HG02678 (cell line): Measurements from ENCODE around the gene SFPQ.
"Not testable (repeated sequence)": the region's sequence is repeated elsewhere in the genome, so short reads cannot be mapped to it uniquely, and the experiment has no call there.

Source experiments
- ATAC-seq: cut with Tn5 transposase; IDR thresholded peaks from one replicate; pipeline ENCODE4 v1.9.1; 2021; ENCODE audit warnings: mild to moderate bottlenecking, moderate library complexity; ENCODE audit not compliant: unreplicated experiment

Gene SFPQ

DNA sequence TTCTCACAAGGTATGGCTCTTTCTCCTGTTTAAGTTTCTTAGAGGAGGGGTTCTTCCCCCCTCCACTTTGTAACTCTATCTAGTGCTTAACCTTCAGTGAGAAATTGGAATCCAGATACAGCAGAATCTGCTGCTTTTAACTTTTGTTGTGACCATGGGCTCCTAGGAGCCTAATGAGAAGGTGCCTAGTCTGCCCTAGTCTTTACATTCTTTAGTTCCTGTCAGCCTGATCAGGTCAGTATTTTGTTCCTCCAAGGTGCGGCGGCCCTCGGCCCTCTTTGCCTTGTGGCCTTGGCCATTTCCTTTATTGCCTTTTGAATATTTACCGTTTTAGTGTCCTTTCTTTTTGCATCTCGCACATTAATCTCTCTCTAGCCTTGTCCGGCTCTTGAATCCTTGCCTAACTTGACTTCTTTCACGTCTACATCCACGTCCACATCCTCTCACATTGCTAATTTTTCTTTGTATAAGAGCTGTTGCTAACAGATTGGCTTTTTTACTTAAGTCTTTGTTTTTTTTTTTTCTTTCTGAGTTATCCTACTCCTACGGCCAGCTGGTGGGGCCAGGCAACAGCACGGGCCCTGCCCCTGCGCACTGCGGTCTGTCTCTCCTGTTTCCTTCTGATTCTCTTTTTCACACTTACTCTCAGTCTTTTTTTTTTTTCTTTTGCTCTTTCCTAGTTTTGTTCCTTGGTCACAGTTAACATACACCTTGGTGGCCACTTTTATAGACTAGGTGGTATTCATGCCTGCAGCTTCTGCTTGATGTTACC lies 49.0 kb downstream of the SFPQ start:
- no peak for ATAC-seq

- ATAC-seq = not testable (repeated sequence)
These were observed 50.2 kb downstream of the SFPQ start for GRCh38 chr1:35142728-35143127.

DNA sequence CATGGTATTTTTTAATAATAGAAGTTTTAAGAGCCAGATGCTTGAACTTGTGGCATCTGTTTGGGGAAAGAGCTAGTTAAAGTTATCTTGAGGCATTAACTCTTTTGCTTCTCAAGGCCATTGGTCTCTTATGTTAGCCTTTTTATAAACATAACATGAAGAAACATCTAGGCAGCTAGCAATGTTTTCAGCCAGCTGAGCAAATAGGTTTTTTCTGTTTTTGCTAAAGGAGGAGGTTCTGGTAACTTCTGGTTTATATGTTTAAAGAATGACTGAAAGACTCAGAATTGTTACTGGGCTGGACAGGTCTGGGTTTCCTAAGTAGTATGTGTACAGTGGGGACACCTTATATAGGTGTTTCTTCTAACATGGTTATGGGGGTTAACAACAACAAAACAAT lies 50.7 kb downstream of the SFPQ start:
- not testable (repeated sequence) for ATAC-seq

GRCh38 chr1:35137590-35137989 lies 55.4 kb downstream of the SFPQ start:
- ATAC-seq = not testable (repeated sequence)

DNA sequence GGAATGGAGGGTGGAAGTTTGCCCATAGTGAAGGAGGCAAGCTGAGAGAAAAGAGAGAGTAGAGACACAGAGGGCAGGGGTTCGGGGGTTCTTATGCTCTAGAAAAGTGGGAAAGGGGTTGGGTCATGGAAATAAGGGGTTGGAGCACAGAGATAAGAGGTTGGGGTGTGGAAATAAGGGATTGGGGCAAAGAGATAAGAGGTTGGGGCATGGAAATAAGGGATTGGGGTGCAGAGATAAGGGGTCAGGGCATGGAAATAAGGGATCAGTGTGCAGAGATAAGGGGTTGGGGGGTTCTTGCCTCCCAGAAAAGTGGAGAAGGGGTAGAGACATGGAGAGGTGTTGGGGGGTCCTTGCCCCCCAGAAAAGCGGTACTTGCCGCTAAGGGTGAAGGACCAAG lies 56.2 kb downstream of the SFPQ start:
- ATAC-seq = no peak
